OCI-LY1 (cell line): ENCODE measurements around the gene SERTAD3.

Source experiments
- H2AFZ ChIP-seq: fragments of 200-600 bp; sonication (generic), shearing (Covaris generic); 2 replicates; pipeline ENCODE4 v1.6.0; 2014; ENCODE audit warnings: antibody characterized with exemption, mild to moderate bottlenecking, low read length
- H3F3A ChIP-seq: fragments of 200-600 bp; sonication (generic), shearing (Covaris generic); 2 replicates; pipeline ENCODE4 v1.6.0; 2014; ENCODE audit warnings: mild to moderate bottlenecking, antibody characterized with exemption, low read length, moderate library complexity; ENCODE audit not compliant: insufficient read depth
- H3K27ac ChIP-seq: fragments of 200-600 bp; sonication (generic); 2 replicates; pipeline ENCODE4 v1.5.1; 2014; ENCODE audit warnings: low read length, mixed run types, mild to moderate bottlenecking, low read depth; ENCODE audit not compliant: poor library complexity, severe bottlenecking
- H3K27me3 ChIP-seq: fragments of 200-600 bp; sonication (generic); 2 replicates; pipeline ENCODE4 v1.6.0; 2014; ENCODE audit warnings: antibody characterized with exemption, mild to moderate bottlenecking, low read length, moderate library complexity; ENCODE audit not compliant: insufficient read depth
- H3K36me3 ChIP-seq: fragments of 200-600 bp; sonication (generic); 2 replicates; pipeline ENCODE4 v1.6.1; 2014; ENCODE audit warnings: mild to moderate bottlenecking, antibody characterized with exemption, low read length, moderate library complexity, mixed read lengths; ENCODE audit not compliant: insufficient read depth
- H3K4me1 ChIP-seq: fragments of 200-600 bp; sonication (generic); 2 replicates; pipeline ENCODE4 v1.5.1; 2014; ENCODE audit warnings: mild to moderate bottlenecking, low read length, moderate library complexity; ENCODE audit not compliant: insufficient read depth, severe bottlenecking
- H3K4me2 ChIP-seq: fragments of 200-600 bp; sonication (generic), shearing (Covaris generic); 2 replicates; pipeline ENCODE4 v1.6.1; 2014; ENCODE audit warnings: low read length
- H3K4me3 ChIP-seq: fragments of 200-600 bp; sonication (generic); 2 replicates; pipeline ENCODE4 v1.5.1; 2014; ENCODE audit warnings: low read length, low read depth, mild to moderate bottlenecking, mixed read lengths; ENCODE audit not compliant: poor library complexity, severe bottlenecking
- H3K79me2 ChIP-seq: fragments of 200-600 bp; shearing (Covaris generic); 2 replicates; pipeline ENCODE4 v1.6.1; 2016; ENCODE audit warnings: mixed run types, low read length, mixed read lengths; ENCODE audit not compliant: insufficient read depth
- H3K9ac ChIP-seq: fragments of 200-600 bp; sonication (generic), shearing (Covaris generic); 2 replicates; pipeline ENCODE4 v1.6.1; 2014; ENCODE audit warnings: mild to moderate bottlenecking, low read length, mixed read lengths
- H3K9me2 ChIP-seq: fragments of 200-600 bp; sonication (generic), shearing (Covaris generic); 2 replicates; pipeline ENCODE4 v1.6.1; 2014; ENCODE audit warnings: low read depth, mild to moderate bottlenecking, low read length, mixed read lengths
- H3K9me3 ChIP-seq: fragments of 200-600 bp; shearing (Covaris generic); 2 replicates; pipeline ENCODE4 v1.6.1; 2014; ENCODE audit warnings: low read length, mixed read lengths
- H4K20me1 ChIP-seq: fragments of 200-600 bp; sonication (generic), shearing (Covaris generic); 2 replicates; pipeline ENCODE4 v1.6.0; 2016; ENCODE audit warnings: mild to moderate bottlenecking, low read length; ENCODE audit not compliant: insufficient read depth
- EZH2 ChIP-seq: fragments of 200-600 bp; sonication (generic), shearing (Covaris generic); IDR thresholded peaks from 2 replicates; pipeline ENCODE4 v1.8.0; 2017; ENCODE audit warnings: borderline replicate concordance, mixed run types, mild to moderate bottlenecking, antibody characterized with exemption, low read length, moderate library complexity, mixed read lengths
- TF ChIP-seq, protein P1 (sequence below): fragments of 200-600 bp; sonication (generic), shearing (Covaris generic); IDR thresholded peaks from 2 replicates; pipeline ENCODE4 v1.5.1; 2017; ENCODE audit warnings: mild to moderate bottlenecking, antibody characterized with exemption, low read length, moderate library complexity, mixed read lengths

The SERTAD3 gene

DNA sequence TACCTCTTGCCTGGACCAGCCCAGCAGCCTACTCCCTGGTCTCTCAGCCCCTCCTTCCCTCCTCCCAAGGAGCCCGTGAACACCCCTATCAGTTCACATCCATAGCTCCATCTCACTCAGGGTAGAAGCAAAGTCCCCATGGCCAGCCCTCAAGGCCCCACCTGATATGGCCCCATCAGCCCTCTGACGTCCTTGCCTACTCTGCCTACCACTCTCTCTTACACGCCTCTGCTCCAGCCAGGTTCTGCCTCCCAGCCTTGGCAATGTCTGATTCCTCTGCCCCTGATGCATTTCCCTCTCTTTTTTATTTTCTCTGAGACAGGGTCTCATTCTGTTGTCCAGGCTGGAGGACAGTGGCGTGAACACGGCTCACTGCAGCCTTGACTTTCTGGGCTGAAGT lies 7.9 kb upstream of the SERTAD3 start:
- Histone ChIP-seq H3F3A (no peaks in the 10 kb centered on the region), H3K27me3 (no peaks in the 10 kb centered on the region), H3K9me3 (no peaks in the 10 kb centered on the region), H2AFZ (no peak overlapping the region), H3K79me2 (no peaks in the 10 kb centered on the region), H3K4me2 (no peak overlapping the region), H3K4me3 (no peak overlapping the region), H3K9me2 (no peaks in the 10 kb centered on the region), H3K9ac (no peak overlapping the region), H3K36me3 (no peaks in the 10 kb centered on the region), H3K27ac (no peak overlapping the region), H3K4me1 (no peaks in the 10 kb centered on the region), H4K20me1 (no peaks in the 10 kb centered on the region)
- TF ChIP-seq EZH2: no peak
- TF ChIP-seq, protein P1, sequence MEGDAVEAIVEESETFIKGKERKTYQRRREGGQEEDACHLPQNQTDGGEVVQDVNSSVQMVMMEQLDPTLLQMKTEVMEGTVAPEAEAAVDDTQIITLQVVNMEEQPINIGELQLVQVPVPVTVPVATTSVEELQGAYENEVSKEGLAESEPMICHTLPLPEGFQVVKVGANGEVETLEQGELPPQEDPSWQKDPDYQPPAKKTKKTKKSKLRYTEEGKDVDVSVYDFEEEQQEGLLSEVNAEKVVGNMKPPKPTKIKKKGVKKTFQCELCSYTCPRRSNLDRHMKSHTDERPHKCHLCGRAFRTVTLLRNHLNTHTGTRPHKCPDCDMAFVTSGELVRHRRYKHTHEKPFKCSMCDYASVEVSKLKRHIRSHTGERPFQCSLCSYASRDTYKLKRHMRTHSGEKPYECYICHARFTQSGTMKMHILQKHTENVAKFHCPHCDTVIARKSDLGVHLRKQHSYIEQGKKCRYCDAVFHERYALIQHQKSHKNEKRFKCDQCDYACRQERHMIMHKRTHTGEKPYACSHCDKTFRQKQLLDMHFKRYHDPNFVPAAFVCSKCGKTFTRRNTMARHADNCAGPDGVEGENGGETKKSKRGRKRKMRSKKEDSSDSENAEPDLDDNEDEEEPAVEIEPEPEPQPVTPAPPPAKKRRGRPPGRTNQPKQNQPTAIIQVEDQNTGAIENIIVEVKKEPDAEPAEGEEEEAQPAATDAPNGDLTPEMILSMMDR: no peak

DNA sequence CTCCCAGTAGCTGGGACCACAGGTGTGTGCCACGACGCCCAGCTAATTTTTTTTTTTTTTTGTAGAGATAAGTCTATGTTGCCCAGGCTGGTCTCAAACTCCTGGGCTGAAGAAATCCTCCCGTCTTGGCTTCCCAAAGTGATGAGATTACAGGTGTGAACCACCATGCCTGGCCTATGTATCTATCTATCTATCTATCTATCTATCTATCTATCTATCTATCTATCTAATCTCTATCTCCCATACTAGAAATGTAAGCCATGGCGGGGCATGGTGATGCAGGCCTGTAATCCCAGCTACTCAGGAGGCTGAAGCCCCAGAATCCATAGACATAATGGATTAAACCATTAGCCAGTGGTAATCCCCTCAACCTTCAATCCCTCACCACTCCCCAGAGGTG lies 6.5 kb upstream of the SERTAD3 start:
- no peak overlapping the region for H2AFZ ChIP-seq
- no peak overlapping the region for H3K9ac ChIP-seq
- no peaks in the 10 kb centered on the region for H3K36me3 ChIP-seq
- no peaks in the 10 kb centered on the region for H3K9me2 ChIP-seq
- no peak overlapping the region for H3K27ac ChIP-seq
- H3K9me3 ChIP-seq: no peaks in the 10 kb centered on the region
- H3K4me3 ChIP-seq: no peak overlapping the region
- no peaks in the 10 kb centered on the region for H3K27me3 ChIP-seq
- no peak overlapping the region for H3K4me2 ChIP-seq
- H3K79me2 ChIP-seq: no peaks in the 10 kb centered on the region
- H4K20me1 ChIP-seq: no peaks in the 10 kb centered on the region
- no peaks in the 10 kb centered on the region for H3K4me1 ChIP-seq
- TF ChIP-seq EZH2: no peak
- TF ChIP-seq, protein P1: no peak
- no peaks in the 10 kb centered on the region for H3F3A ChIP-seq

DNA sequence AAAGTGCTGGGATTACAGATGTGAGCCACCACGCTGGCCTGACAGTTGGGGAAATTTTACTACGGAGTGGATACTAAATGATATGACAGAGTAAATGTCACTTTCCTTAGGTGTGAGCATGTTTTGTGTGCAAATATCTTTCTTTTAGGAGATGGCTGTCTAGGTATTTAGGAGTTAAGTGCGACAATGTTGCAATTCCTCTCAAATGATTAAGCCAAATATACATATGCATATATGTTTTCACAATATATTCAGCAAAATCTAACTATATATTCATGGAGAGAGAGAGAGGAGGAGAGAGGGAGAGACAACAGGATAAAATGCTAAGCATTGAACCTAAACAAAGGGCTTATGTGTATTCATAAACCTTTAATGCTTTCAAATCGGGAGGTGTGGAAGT lies 5.4 kb upstream of the SERTAD3 start:
- no peaks in the 10 kb centered on the region for H3K79me2 ChIP-seq
- no peak overlapping the region for H3K9ac ChIP-seq
- peaks cover 4% of the 10 kb centered on the region for H3K4me1 ChIP-seq
- no peaks in the 10 kb centered on the region for H3K36me3 ChIP-seq
- no peaks in the 10 kb centered on the region for H3K9me2 ChIP-seq
- H3K27ac ChIP-seq: no peak overlapping the region
- no peaks in the 10 kb centered on the region for H3K9me3 ChIP-seq
- H3K27me3 ChIP-seq: no peaks in the 10 kb centered on the region
- no peak overlapping the region for H3K4me3 ChIP-seq
- no peaks in the 10 kb centered on the region for H4K20me1 ChIP-seq
- no peaks in the 10 kb centered on the region for H3F3A ChIP-seq
- TF ChIP-seq, protein P1: no peak
- TF ChIP-seq EZH2: no peak
- no peak overlapping the region for H2AFZ ChIP-seq
- H3K4me2 ChIP-seq: no peak overlapping the region
